ENCODE measurements around the gene TCERG1L.

TCERG1L gene

DNA sequence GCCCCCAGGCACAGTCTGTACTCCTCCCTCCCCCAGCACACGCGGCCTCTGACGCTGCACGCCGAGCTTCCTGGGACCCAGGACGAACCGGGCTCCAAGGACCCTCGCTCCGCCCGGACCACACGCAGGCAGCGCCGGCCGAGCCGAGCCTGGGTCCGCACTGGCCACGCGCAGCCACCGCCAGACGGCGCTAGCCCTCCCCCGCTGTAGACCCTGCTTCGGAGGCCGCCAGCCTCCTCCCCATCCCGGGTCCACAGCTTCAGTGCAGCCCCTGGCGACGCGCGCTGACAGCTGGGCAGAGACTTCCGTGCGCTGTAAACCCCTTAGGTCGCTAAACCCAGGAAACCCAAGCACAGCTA is 936 bp upstream of the TCERG1L start:
- H3K27ac ChIP-seq (ENCODE audit: low read depth, low read length): no peak overlapping the region
- no peaks in the 10 kb centered on the region for H3K36me3 ChIP-seq (ENCODE audit: control insufficient read depth, insufficient read depth, low read length)
- H3K4me1 ChIP-seq (ENCODE audit: control insufficient read depth, insufficient read depth, low read length): no peaks in the 10 kb centered on the region
- no peak overlapping the region for H3K9ac ChIP-seq (ENCODE audit: low read length)
- H3K4me3 ChIP-seq (ENCODE audit: low read length): no peak overlapping the region
- peaks cover 5% of the 10 kb centered on the region for H3K27me3 ChIP-seq (ENCODE audit: control insufficient read depth, insufficient read depth, low read length)

DNA sequence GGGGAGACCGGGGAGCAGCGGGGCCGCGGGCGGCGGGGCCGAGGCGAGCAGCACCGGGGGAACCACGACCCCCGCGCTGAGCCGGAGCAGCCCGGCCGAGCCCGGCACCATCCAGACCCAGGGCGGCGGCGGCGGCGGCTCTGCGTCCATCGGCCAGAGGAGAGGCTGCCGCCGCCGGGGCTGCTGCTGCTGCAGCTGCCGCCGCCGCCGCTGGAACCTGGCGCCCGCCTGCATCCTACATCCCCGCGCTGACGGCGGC is 190 bp downstream of the TCERG1L start:
- Histone ChIP-seq H3K4me3 (ENCODE audit: low read length) (no peak overlapping the region), H3K4me1 (ENCODE audit: control insufficient read depth, insufficient read depth, low read length) (no peaks in the 10 kb centered on the region), H3K27ac (ENCODE audit: low read depth, low read length) (no peak overlapping the region), H3K36me3 (ENCODE audit: control insufficient read depth, insufficient read depth, low read length) (no peaks in the 10 kb centered on the region), H3K27me3 (ENCODE audit: control insufficient read depth, insufficient read depth, low read length) (peaks cover 5% of the 10 kb centered on the region), H3K9ac (ENCODE audit: low read length) (no peak overlapping the region)

DNA sequence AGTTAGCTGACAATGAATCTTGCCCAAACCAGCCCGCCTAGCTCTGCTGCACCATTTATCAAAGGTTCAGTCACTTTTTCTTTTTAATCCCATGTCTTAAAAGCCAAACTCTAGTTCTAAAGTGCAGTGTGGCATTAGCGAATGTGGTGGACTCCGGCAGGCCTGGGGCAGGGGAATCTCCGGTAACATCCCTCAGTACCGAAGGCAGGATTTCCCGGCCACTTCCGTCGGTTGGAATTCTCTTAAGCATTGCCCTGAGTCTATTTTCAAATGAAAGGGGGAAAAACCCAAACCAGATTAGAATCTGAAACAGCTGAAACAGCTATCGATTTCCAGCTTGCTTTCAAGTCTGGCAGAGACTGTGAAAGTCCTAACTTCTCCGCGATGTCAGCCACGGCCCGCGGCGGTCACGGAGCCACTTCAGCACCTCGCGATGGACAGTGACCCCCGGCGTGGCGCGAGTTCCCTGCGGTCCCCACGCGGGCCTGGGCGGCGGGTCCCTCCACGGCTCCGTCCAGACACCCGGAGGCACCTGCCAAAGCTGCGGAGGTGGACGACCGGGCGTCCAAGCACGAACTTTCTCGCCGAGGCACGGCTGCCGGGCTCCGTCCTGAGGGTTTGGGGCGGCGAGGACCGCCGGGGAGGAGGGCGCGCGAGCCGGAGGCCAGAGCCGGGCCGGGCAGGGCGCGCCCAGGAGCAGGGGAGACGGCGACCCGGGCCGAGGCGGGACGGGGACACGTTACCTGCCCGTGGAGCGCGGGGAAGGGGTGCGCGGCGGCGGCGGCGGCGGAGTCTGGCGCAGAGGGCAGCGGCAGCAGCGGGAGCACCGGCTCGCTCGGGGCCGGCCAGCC is 745 bp downstream of the TCERG1L start:
- Histone ChIP-seq H3K4me1 (ENCODE audit: control insufficient read depth, insufficient read depth, low read length) (no peaks in the 10 kb centered on the region), H3K9ac (ENCODE audit: low read length) (no peak overlapping the region), H3K27ac (ENCODE audit: low read depth, low read length) (no peak overlapping the region), H3K36me3 (ENCODE audit: control insufficient read depth, insufficient read depth, low read length) (no peaks in the 10 kb centered on the region), H3K27me3 (ENCODE audit: control insufficient read depth, insufficient read depth, low read length) (peaks cover 5% of the 10 kb centered on the region), H3K4me3 (ENCODE audit: low read length) (no peak overlapping the region)

DNA sequence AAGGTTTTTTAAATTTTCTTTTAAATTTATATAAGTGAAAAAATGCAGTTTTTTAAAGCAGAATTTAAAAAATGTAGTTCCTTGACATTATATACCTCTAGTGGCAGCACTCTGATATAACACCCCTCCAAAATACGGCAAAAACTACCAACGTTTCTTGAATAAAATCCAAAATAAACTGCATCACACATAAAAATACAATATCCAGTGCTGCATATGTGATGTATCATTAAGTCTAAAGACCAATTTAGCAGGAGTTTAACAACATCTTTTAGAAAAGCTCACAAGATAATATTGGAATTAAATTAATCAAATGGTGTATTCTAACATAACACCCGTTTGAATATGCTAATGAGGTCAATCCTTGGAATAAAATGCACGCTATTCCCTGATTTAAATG is 1.4 kb downstream of the TCERG1L start:
- Histone ChIP-seq H3K4me3 (ENCODE audit: low read length) (no peak overlapping the region), H3K27ac (ENCODE audit: low read depth, low read length) (no peak overlapping the region), H3K4me1 (ENCODE audit: control insufficient read depth, insufficient read depth, low read length) (no peaks in the 10 kb centered on the region), H3K27me3 (ENCODE audit: control insufficient read depth, insufficient read depth, low read length) (peaks cover 5% of the 10 kb centered on the region), H3K9ac (ENCODE audit: low read length) (no peak overlapping the region), H3K36me3 (ENCODE audit: control insufficient read depth, insufficient read depth, low read length) (no peaks in the 10 kb centered on the region)

DNA sequence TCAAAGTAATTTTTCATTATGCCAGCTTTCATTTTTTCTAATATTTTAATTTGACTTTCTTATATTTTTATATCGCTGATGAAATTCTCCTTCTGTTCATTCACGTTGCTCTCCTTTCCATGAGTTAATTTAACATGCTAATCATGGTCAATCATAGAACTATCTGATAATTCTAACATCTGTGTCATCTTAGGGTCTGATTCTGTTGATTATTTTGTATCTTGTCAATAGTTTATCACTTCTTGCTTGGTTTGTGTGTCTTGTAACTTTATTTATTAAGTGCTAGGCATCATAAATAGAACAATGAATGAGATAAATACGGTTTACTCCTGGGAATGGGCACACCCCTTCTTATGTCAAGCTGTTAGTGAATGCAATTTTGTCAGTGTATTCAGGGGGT is 11.0 kb downstream of the TCERG1L start:
- Histone ChIP-seq H3K4me3 (ENCODE audit: low read length) (no peak overlapping the region), H3K4me1 (ENCODE audit: control insufficient read depth, insufficient read depth, low read length) (no peaks in the 10 kb centered on the region), H3K9ac (ENCODE audit: low read length) (no peak overlapping the region), H3K27ac (ENCODE audit: low read depth, low read length) (no peak overlapping the region), H3K36me3 (ENCODE audit: control insufficient read depth, insufficient read depth, low read length) (no peaks in the 10 kb centered on the region), H3K27me3 (ENCODE audit: control insufficient read depth, insufficient read depth, low read length) (no peaks in the 10 kb centered on the region)

DNA sequence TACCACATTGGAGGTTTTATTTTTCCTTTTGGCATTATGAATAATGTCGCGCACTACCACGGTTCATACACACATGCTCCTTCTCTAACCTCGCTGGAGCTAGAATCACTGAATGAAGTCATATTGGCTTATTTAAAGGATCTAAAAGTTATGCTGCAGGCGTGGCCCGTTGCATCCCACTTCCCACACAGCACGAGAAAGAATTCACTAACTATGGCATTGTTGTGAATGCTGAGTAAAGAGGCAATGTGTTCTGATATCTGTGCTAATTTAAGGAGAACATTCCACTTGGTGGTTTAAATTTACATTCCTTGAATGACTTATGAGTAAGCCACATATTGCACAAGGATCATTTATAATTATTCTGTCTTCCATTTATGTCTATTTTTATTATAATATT is 20.7 kb downstream of the TCERG1L start:
- Histone ChIP-seq H3K9ac (ENCODE audit: low read length) (no peak overlapping the region), H3K36me3 (ENCODE audit: control insufficient read depth, insufficient read depth, low read length) (no peaks in the 10 kb centered on the region), H3K27me3 (ENCODE audit: control insufficient read depth, insufficient read depth, low read length) (no peaks in the 10 kb centered on the region), H3K4me1 (ENCODE audit: control insufficient read depth, insufficient read depth, low read length) (no peaks in the 10 kb centered on the region), H3K4me3 (ENCODE audit: low read length) (no peak overlapping the region), H3K27ac (ENCODE audit: low read depth, low read length) (no peak overlapping the region)

DNA sequence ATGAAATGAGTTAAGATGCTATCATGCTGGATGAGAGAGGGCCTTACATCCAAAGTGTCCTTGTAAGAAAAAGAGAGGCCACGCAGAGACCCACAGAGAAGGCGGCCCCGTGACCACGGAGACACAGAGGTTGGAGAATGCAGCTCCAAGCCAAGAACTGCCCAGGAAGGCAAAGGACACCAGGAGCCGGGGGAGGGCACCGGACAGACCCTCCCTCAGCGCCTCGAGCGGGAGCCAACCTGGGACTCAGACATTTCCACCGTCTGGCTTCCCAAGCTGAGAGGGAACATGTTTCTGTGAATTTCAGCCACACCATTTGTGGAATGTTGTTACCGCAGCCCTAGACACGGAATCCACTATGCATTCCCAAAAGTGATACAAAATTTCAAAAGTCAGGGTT is 22.9 kb downstream of the TCERG1L start:
- H3K9ac ChIP-seq (ENCODE audit: low read length): no peak overlapping the region
- H3K27ac ChIP-seq (ENCODE audit: low read depth, low read length): no peak overlapping the region
- no peaks in the 10 kb centered on the region for H3K36me3 ChIP-seq (ENCODE audit: control insufficient read depth, insufficient read depth, low read length)
- no peaks in the 10 kb centered on the region for H3K27me3 ChIP-seq (ENCODE audit: control insufficient read depth, insufficient read depth, low read length)
- H3K4me3 ChIP-seq (ENCODE audit: low read length): no peak overlapping the region
- H3K4me1 ChIP-seq (ENCODE audit: control insufficient read depth, insufficient read depth, low read length): no peaks in the 10 kb centered on the region

DNA sequence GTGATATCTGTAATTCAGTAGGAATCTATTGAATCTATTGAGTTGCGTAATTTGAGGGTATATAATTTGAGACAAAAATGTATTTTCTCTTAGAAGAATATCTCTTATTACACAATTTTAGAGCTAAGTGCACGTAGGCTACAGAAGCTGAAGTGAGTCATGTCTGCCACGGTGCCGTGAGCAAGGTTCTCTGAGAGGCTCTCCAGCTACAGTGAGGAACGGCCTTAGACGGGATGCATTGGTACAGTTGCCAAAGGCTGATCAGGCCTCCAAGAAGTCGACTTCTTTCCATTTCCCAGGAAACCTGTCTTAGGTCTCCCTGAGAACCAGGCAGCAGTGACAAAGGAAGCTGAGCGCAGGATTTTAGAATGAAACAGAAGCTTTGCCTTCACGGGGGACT is 28.6 kb downstream of the TCERG1L start:
- no peaks in the 10 kb centered on the region for H3K36me3 ChIP-seq (ENCODE audit: control insufficient read depth, insufficient read depth, low read length)
- H3K27me3 ChIP-seq (ENCODE audit: control insufficient read depth, insufficient read depth, low read length): no peaks in the 10 kb centered on the region
- H3K9ac ChIP-seq (ENCODE audit: low read length): no peak overlapping the region
- no peaks in the 10 kb centered on the region for H3K4me1 ChIP-seq (ENCODE audit: control insufficient read depth, insufficient read depth, low read length)
- H3K4me3 ChIP-seq (ENCODE audit: low read length): no peak overlapping the region
- no peak overlapping the region for H3K27ac ChIP-seq (ENCODE audit: low read depth, low read length)

DNA sequence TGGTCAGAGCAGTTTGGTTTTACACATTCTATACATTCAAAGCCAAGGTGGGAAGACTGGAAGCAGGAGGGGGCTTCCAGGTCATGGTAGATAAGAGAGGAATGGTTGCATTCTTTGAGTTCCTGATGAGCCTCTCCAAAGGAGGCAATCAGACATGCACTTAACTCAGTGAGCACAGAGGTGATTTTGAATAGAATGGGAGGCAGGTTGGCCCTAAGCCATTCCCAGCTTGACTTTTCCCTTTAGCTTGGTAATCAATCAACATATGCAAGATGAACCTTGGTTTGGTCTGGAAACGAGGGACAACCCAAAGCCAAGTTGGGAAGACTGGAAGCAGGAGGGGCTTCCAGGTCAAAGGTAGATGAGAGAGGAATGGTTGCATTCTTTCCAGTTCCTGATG is 31.4 kb downstream of the TCERG1L start:
- Histone ChIP-seq H3K9ac (ENCODE audit: low read length) (no peak overlapping the region), H3K4me1 (ENCODE audit: control insufficient read depth, insufficient read depth, low read length) (no peaks in the 10 kb centered on the region), H3K27me3 (ENCODE audit: control insufficient read depth, insufficient read depth, low read length) (peaks cover 2% of the 10 kb centered on the region), H3K36me3 (ENCODE audit: control insufficient read depth, insufficient read depth, low read length) (no peaks in the 10 kb centered on the region), H3K4me3 (ENCODE audit: low read length) (no peak overlapping the region), H3K27ac (ENCODE audit: low read depth, low read length) (no peak overlapping the region)

DNA sequence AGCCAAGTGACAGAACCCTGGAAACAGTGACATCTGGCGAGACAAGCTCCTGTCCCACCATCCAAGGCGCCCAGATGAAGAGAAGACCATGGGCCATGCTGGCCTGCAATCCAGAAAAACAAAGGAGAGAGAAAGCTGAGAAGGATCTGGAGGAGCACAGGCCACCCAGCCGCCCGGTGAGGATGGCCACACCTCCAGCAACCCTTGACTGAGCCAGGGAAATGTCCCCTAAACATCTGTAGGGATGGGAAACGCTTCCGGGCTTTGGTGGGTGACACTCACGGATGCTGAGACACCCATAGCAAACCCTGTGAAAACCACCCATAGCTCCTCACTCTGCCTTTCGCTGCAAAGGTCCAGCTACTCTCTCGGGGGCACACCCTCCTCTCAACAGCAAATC is 32.0 kb downstream of the TCERG1L start:
- H3K4me1 ChIP-seq (ENCODE audit: control insufficient read depth, insufficient read depth, low read length): no peaks in the 10 kb centered on the region
- H3K27me3 ChIP-seq (ENCODE audit: control insufficient read depth, insufficient read depth, low read length): peaks cover 2% of the 10 kb centered on the region
- no peak overlapping the region for H3K27ac ChIP-seq (ENCODE audit: low read depth, low read length)
- no peaks in the 10 kb centered on the region for H3K36me3 ChIP-seq (ENCODE audit: control insufficient read depth, insufficient read depth, low read length)
- no peak overlapping the region for H3K9ac ChIP-seq (ENCODE audit: low read length)
- H3K4me3 ChIP-seq (ENCODE audit: low read length): no peak overlapping the region

DNA sequence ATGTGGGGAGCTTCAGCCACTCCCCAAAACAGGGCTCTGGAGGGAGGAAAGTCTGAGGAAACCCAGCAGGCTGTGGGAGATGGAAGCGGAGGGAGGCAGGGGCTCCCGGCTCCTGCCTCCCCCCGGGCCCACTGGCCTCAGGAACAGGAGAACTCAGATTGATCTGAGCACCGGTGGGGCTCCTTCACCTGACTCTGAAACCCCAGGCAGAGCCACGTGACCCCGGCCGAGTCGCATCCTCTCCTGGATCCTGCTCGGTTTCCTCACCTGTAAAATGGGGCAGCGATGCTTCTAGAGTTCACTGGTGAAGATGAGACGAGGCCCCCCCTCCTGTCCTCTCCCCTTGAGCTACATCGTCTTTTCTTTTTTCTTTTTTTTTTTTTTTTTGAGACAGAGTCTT is 33.6 kb downstream of the TCERG1L start:
- peaks cover 2% of the 10 kb centered on the region for H3K27me3 ChIP-seq (ENCODE audit: control insufficient read depth, insufficient read depth, low read length)
- no peak overlapping the region for H3K4me3 ChIP-seq (ENCODE audit: low read length)
- no peak overlapping the region for H3K9ac ChIP-seq (ENCODE audit: low read length)
- H3K27ac ChIP-seq (ENCODE audit: low read depth, low read length): no peak overlapping the region
- no peaks in the 10 kb centered on the region for H3K36me3 ChIP-seq (ENCODE audit: control insufficient read depth, insufficient read depth, low read length)
- H3K4me1 ChIP-seq (ENCODE audit: control insufficient read depth, insufficient read depth, low read length): no peaks in the 10 kb centered on the region

DNA sequence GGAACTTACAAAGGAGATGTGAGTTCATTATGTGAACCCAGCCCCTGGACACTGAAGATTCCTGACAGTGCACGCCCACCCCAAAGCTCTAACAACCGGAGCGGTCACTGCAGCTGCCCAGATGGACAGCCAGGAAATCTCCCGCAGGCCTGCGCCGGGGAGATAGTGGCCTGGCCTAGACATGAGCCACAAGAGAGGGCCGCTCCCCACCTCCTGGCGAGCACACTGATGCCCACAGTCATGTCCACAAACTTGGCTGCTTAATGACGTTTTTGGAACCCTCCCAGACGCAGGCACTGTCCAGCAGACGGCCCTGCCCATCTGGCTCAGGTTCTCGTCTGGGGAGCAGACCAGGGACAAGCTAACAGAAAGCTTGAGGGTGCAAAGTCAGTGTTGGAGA is 34.2 kb downstream of the TCERG1L start:
- Histone ChIP-seq H3K9ac (ENCODE audit: low read length) (no peak overlapping the region), H3K27me3 (ENCODE audit: control insufficient read depth, insufficient read depth, low read length) (peaks cover 2% of the 10 kb centered on the region), H3K27ac (ENCODE audit: low read depth, low read length) (no peak overlapping the region), H3K4me1 (ENCODE audit: control insufficient read depth, insufficient read depth, low read length) (no peaks in the 10 kb centered on the region), H3K36me3 (ENCODE audit: control insufficient read depth, insufficient read depth, low read length) (no peaks in the 10 kb centered on the region), H3K4me3 (ENCODE audit: low read length) (no peak overlapping the region)

DNA sequence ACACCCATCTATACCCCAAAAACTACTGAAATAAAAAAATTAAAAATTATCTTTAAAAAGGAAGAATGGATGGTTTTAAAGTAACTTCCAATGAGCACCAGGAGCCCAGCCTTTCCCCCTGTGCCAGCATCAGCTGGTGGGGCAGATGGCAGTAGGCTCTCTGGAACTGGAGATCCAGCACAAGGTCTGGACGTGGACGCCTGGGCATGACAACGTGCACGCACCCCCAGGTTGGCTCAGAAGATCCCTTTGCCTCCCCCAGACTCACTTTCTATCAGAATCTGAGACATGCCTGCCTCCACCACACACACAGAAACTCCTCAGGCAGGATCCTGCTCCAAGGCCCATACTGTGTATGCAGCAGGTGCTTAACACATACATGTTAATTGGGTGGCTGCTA is 35.8 kb downstream of the TCERG1L start:
- Histone ChIP-seq H3K36me3 (ENCODE audit: control insufficient read depth, insufficient read depth, low read length) (no peaks in the 10 kb centered on the region), H3K4me1 (ENCODE audit: control insufficient read depth, insufficient read depth, low read length) (no peaks in the 10 kb centered on the region)

More for the DNA sequence above, 35.8 kb downstream of the TCERG1L start:
- Histone ChIP-seq H3K27me3 (ENCODE audit: control insufficient read depth, insufficient read depth, low read length) (peaks cover 2% of the 10 kb centered on the region), H3K4me3 (ENCODE audit: low read length) (no peak overlapping the region), H3K9ac (ENCODE audit: low read length) (no peak overlapping the region), H3K27ac (ENCODE audit: low read depth, low read length) (no peak overlapping the region)

Data from rectal smooth muscle tissue (tissue), 1 donor.